GM18867 (cell line): ENCODE measurements around the gene AGAP3.

ENCODE experiments used
- ATAC-seq: cut with Tn5 transposase; IDR thresholded peaks from one replicate; pipeline ENCODE4 v1.9.1; 2021; ENCODE audit warnings: mild to moderate bottlenecking, moderate library complexity; ENCODE audit not compliant: unreplicated experiment

The AGAP3 gene

GRCh38 chr7:151134743-151135524 is 48.7 kb downstream of the AGAP3 start:
- no peak for ATAC-seq

GRCh38 chr7:151135525-151135845 is 49.2 kb downstream of the AGAP3 start:
- ATAC-seq: no peak

GRCh38 chr7:151135866-151136843 is 49.9 kb downstream of the AGAP3 start:
- ATAC-seq: no peak

- no peak for ATAC-seq
These were observed 50.9 kb downstream of the AGAP3 start for GRCh38 chr7:151137076-151137675.

- ATAC-seq: no peak
These were observed 51.5 kb downstream of the AGAP3 start for GRCh38 chr7:151137791-151138152.

- no peak for ATAC-seq
These were observed 52.0 kb downstream of the AGAP3 start for GRCh38 chr7:151138153-151138851.

- ATAC-seq: no peak
These were observed 53.0 kb downstream of the AGAP3 start for GRCh38 chr7:151139071-151139790.

GRCh38 chr7:151139791-151140190 is 53.5 kb downstream of the AGAP3 start:
- no peak for ATAC-seq

GRCh38 chr7:151140826-151141225 is 54.6 kb downstream of the AGAP3 start:
- no peak for ATAC-seq

- no peak for ATAC-seq
These were observed 55.1 kb downstream of the AGAP3 start for GRCh38 chr7:151141311-151141854.

GRCh38 chr7:151141855-151142685 is 55.8 kb downstream of the AGAP3 start:
- ATAC-seq: no peak

GRCh38 chr7:151142686-151143040 is 56.4 kb downstream of the AGAP3 start:
- no peak for ATAC-seq

- ATAC-seq: no peak
These were observed 57.2 kb downstream of the AGAP3 start for GRCh38 chr7:151143261-151144015.

GRCh38 chr7:151144387-151144786 is 58.1 kb downstream of the AGAP3 start:
- ATAC-seq: no peak

- ATAC-seq: no peak
These were observed 60.5 kb downstream of the AGAP3 start for GRCh38 chr7:151146761-151147160.

GRCh38 chr7:151148319-151149259 is 62.3 kb downstream of the AGAP3 start:
- no peak for ATAC-seq

GRCh38 chr7:151150388-151150787 is 64.1 kb downstream of the AGAP3 start:
- ATAC-seq: no peak
